ENCODE measurements around the gene IFNK. TPM values are rescaled to one million over a fixed set of nuclear protein-coding genes. Genes with fewer than 3 reads are reported as not detected.

Gene IFNK
- polyA plus RNA-seq, 1 of the 3 experiments (the other 2 are of a cell fraction), result not detected

- H3K36me3 ChIP-seq (replicated peaks in 1 of 2; ENCODE audit: control insufficient read depth in 1 of 2, insufficient read depth in 2 of 2, low read length in 1 of 2), result peaks cover 2 to 12% of the 10 kb centered on the region in 2 experiments
- no peak overlapping the region for H3K9ac ChIP-seq
- TF ChIP-seq MAX (IDR thresholded peaks at IDR 0.05; ENCODE audit: low read depth) (no peak), YY1 (IDR thresholded peaks at IDR 0.05; ENCODE audit: low read depth) (no peak), SMC3 (IDR thresholded peaks at IDR 0.05; ENCODE audit: low read depth, low read length) (no peak), FOXJ3 (CRISPR knock-in tag; IDR thresholded peaks at IDR 0.05) (no peak), PBX3 (IDR thresholded peaks at IDR 0.05) (no peak), RFX5 (IDR thresholded peaks at IDR 0.05; ENCODE audit: low read length) (no peak), CHD2 (IDR thresholded peaks at IDR 0.05; ENCODE audit: low read length, partially characterized antibody) (no peak), USF1 (IDR thresholded peaks at IDR 0.05; ENCODE audit: borderline replicate concordance, low read depth) (no peak), NRF1 (IDR thresholded peaks at IDR 0.05; ENCODE audit: low read depth, low read length) (no peak), TEAD4 (IDR thresholded peaks at IDR 0.05; ENCODE audit: borderline replicate concordance, insufficient read depth) (no peak)
- no peak for DNase-seq
- no peak overlapping the region for H3K27ac ChIP-seq (ENCODE audit: low read depth in 2 of 2, low read length in 1 of 2)
- no peak overlapping the region for H2AFZ ChIP-seq (ENCODE audit: low read depth)
- H4K20me1 ChIP-seq (ENCODE audit: insufficient read depth), result no peaks in the 10 kb centered on the region
- ChIA-PET POLR2A (no interaction called here), CTCF (interaction anchor here (0.9 to 5.9 kb wide), 3 partner anchors 10 to 207 kb away, joined by 5 to 32 read pairs (median 26); partner anchors contain the start of gene MOB3B)
- no peaks in the 10 kb centered on the region for H3K79me2 ChIP-seq (ENCODE audit: insufficient read depth)
- H3K27me3 ChIP-seq (ENCODE audit: insufficient read depth), result no peaks in the 10 kb centered on the region
- 80% methylated on average over 5 of the region's 5 CpGs for WGBS (ENCODE audit: low lambda C conversion rate)
- peaks cover 0 to 5% of the 10 kb centered on the region in 2 experiments; a peak in 2 of 4 replicates for H3K4me1 ChIP-seq (ENCODE audit: control insufficient read depth in 1 of 2, insufficient read depth in 2 of 2, low read depth in 1 of 2, low read length in 1 of 2)
- H3K4me2 ChIP-seq, result no peak overlapping the region
- H3K9me3 ChIP-seq, result no peaks in the 10 kb centered on the region
- H3K4me3 ChIP-seq (ENCODE audit: low read depth in 2 of 2, low read length in 1 of 2), result no peak overlapping the region
- H3F3A ChIP-seq (replicated peaks; ENCODE audit: insufficient read depth), result no peaks in the 10 kb centered on the region
- no peaks in the 10 kb centered on the region for H3K9me2 ChIP-seq
These were observed 15.7 kb downstream of the IFNK start for GRCh38 chr9:27539479-27540441.

- Histone ChIP-seq H3K27me3 (ENCODE audit: insufficient read depth) (no peaks in the 10 kb centered on the region), H4K20me1 (ENCODE audit: insufficient read depth) (no peaks in the 10 kb centered on the region), H3K4me1 (ENCODE audit: control insufficient read depth in 1 of 2, insufficient read depth in 2 of 2, low read depth in 1 of 2, low read length in 1 of 2) (peaks cover 0 to 5% of the 10 kb centered on the region in 2 experiments; a peak in 2 of 4 replicates), H3F3A (replicated peaks; ENCODE audit: insufficient read depth) (no peaks in the 10 kb centered on the region), H3K9me2 (no peaks in the 10 kb centered on the region), H3K9ac (no peak overlapping the region), H3K27ac (ENCODE audit: low read depth in 2 of 2, low read length in 1 of 2) (no peak overlapping the region), H3K9me3 (no peaks in the 10 kb centered on the region), H3K4me3 (ENCODE audit: low read depth in 2 of 2, low read length in 1 of 2) (no peak overlapping the region), H3K4me2 (no peak overlapping the region), H3K79me2 (ENCODE audit: insufficient read depth) (no peaks in the 10 kb centered on the region), H2AFZ (ENCODE audit: low read depth) (no peak overlapping the region), H3K36me3 (replicated peaks in 1 of 2; ENCODE audit: control insufficient read depth in 1 of 2, insufficient read depth in 2 of 2, low read length in 1 of 2) (peaks cover 8 to 19% of the 10 kb centered on the region in 2 experiments)
- CTCF ChIA-PET, result interaction anchor here (0.9 to 5.9 kb wide), 3 partner anchors 10 to 208 kb away, joined by 5 to 32 read pairs (median 26); partner anchors contain the start of gene MOB3B
- WGBS (ENCODE audit: low lambda C conversion rate), result 35% methylated on average over 1 of the region's 1 CpG
- POLR2A ChIA-PET, result no interaction called here
- DNase-seq, result no peak
- TF ChIP-seq PBX3 (IDR thresholded peaks at IDR 0.05) (no peak), GABPA (IDR thresholded peaks at IDR 0.05; ENCODE audit: low read depth) (no peak), YY1 (IDR thresholded peaks at IDR 0.05; ENCODE audit: low read depth) (no peak), JUND (IDR thresholded peaks at IDR 0.05) (no peak)
These were observed 16.4 kb downstream of the IFNK start for GRCh38 chr9:27540502-27540901.
